Lower leg skin (tissue), 3 donors: ENCODE measurements around the gene MCM3AP.

Source experiments
- POLR2A ChIP-seq, 2 donors: fragments of 450-650 bp; IDR thresholded peaks; one replicate each; pipeline ENCODE4 v1.6.1; 2016 to 2017; ENCODE audit warnings: antibody characterized with exemption in 2 of 2, mild to moderate bottlenecking in 1 of 2, moderate library complexity in 1 of 2
- TF ChIP-seq, protein P1 (sequence below), 3 donors: fragments of 450-650 bp; IDR thresholded peaks; one replicate each; pipeline ENCODE4 v1.5.1; 2016; ENCODE audit warnings: antibody characterized with exemption in 3 of 3, mild to moderate bottlenecking in 3 of 3, moderate library complexity in 2 of 3

DNA sequence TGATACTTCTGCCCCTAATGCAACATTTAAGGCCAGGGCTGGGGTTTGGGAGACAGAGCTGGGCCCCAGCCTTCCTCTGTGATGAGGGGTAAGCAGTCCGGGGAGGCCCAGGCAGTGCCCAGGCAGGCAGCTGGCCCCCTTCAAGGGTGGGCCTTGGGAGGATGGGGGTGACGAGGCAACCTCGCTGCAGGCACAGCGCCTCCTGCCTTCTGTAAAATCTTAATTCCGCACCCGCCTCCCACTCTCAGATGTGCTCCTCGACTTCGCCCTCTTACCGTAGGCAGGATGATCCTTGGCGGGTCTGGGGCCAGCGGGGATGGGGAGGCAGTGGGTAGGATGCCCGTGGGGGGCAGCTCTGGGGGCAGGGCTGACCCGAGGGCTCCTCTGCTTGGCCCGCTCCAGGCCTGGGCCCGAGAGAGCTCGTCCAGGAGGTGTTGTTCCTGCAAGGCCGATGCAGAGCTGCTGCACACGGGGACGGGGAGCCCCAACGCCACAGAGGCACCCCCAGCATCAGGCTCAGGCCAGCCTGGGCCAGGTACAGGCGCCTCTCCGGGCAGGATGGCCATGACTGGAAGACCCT lies 29.1 kb upstream of the MCM3AP start:
- TF ChIP-seq POLR2A (IDR thresholded peaks at IDR 0.05) = no peak
- TF ChIP-seq, protein P1, sequence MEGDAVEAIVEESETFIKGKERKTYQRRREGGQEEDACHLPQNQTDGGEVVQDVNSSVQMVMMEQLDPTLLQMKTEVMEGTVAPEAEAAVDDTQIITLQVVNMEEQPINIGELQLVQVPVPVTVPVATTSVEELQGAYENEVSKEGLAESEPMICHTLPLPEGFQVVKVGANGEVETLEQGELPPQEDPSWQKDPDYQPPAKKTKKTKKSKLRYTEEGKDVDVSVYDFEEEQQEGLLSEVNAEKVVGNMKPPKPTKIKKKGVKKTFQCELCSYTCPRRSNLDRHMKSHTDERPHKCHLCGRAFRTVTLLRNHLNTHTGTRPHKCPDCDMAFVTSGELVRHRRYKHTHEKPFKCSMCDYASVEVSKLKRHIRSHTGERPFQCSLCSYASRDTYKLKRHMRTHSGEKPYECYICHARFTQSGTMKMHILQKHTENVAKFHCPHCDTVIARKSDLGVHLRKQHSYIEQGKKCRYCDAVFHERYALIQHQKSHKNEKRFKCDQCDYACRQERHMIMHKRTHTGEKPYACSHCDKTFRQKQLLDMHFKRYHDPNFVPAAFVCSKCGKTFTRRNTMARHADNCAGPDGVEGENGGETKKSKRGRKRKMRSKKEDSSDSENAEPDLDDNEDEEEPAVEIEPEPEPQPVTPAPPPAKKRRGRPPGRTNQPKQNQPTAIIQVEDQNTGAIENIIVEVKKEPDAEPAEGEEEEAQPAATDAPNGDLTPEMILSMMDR (IDR thresholded peaks at IDR 0.05) = no peak
